ENCODE data around the gene PSME1. TPM values are rescaled to one million over a fixed set of nuclear protein-coding genes. Genes with fewer than 3 reads are reported as not detected.

The PSME1 gene
- total and polyA plus RNA-seq, 2 of the 13 experiments (the other 11 are each of a cell fraction or from before 2014, with no cell fraction given), result 159 to 608 TPM

GRCh38 chr14:24146978-24147760, 11.2 kb downstream of the PSME1 start, which contains the start of gene RNF31 (continued):
- TF ChIP-seq SP4 (CRISPR knock-in tag; IDR thresholded peaks at IDR 0.05) (no peak), ZNF558 (CRISPR knock-in tag; IDR thresholded peaks at IDR 0.05; ENCODE audit: borderline replicate concordance) (no peak), KLF11 (CRISPR knock-in tag; IDR thresholded peaks at IDR 0.05) (no peak), HNF4A (CRISPR knock-in tag; IDR thresholded peaks at IDR 0.05) (no peak), HOXA5 (CRISPR knock-in tag; IDR thresholded peaks at IDR 0.05) (peak; percentile 67; the same call in 1 of the 2 replicates), TFE3 (CRISPR knock-in tag; IDR thresholded peaks at IDR 0.05) (peak; percentile 67; the same call in 1 of the 2 replicates), ZNF639 (CRISPR knock-in tag; conservative IDR thresholded peaks at IDR 0.05) (no peak; the same call in 1 of the 2 replicates), ZFP36L1 (CRISPR knock-in tag; IDR thresholded peaks at IDR 0.05) (peak; percentile 94), THYN1 (CRISPR knock-in tag; IDR thresholded peaks at IDR 0.05; ENCODE audit: borderline replicate concordance, low read depth) (no peak), GFI1 (CRISPR knock-in tag; IDR thresholded peaks at IDR 0.05; ENCODE audit: borderline replicate concordance) (no peak), ZC3H13 (CRISPR knock-in tag; IDR thresholded peaks at IDR 0.05) (no peak), SP140L (CRISPR knock-in tag; IDR thresholded peaks at IDR 0.05; ENCODE audit: borderline replicate concordance) (peak; percentile 96; the same call in 1 of the 2 replicates), BRD4 (CRISPR knock-in tag; IDR thresholded peaks at IDR 0.05) (peak; percentile 94; the same call in 1 of the 2 replicates), ELF4 (CRISPR knock-in tag; IDR thresholded peaks at IDR 0.05; ENCODE audit: borderline replicate concordance) (no peak), ZNF839 (CRISPR knock-in tag; IDR thresholded peaks at IDR 0.05; ENCODE audit: borderline replicate concordance) (no peak; the same call in 1 of the 2 replicates), ZNF782 (CRISPR knock-in tag; IDR thresholded peaks at IDR 0.05; ENCODE audit: borderline replicate concordance) (peak; percentile 96; the same call in 1 of the 2 replicates), MATR3 (CRISPR knock-in tag; IDR thresholded peaks at IDR 0.05) (no peak), JARID2 (CRISPR knock-in tag; IDR thresholded peaks at IDR 0.05; ENCODE audit: insufficient replicate concordance) (no peak), PBX2 (CRISPR knock-in tag; IDR thresholded peaks at IDR 0.05) (0 out of 2 replicates have a peak, but pooled peaks have one; percentile 2), ATF1 (CRISPR knock-in tag; IDR thresholded peaks at IDR 0.05) (no peak), ZNF576 (CRISPR knock-in tag; IDR thresholded peaks at IDR 0.05) (no peak), TIGD3 (CRISPR knock-in tag; IDR thresholded peaks at IDR 0.05; ENCODE audit: borderline replicate concordance) (no peak)

Measured in HepG2 (cell line).